Panc1 (cell line): ENCODE results near the gene AMOTL1. TPM values are rescaled to one million over a fixed set of nuclear protein-coding genes. Genes with fewer than 3 reads are reported as not detected.

ENCODE experiments used
- ATAC-seq: fragments of 200-7000 bp; cut with Tn5 transposase; 2 replicates; pipeline ENCODE4 v1.9.1; 2020; ENCODE audit warnings: mild to moderate bottlenecking, moderate library complexity
- BruUV-seq: library from RNA; stranded (reverse); fragments of 400-500 nt; replicated peaks from 2 replicates; lab custom pipeline; 2021; lab: Mats Ljungman, UMichigan
- CTCF ChIA-PET: fragments of 300-600 bp; sonication (Branson Sonifier 250); formaldehyde crosslinking; loops from one replicate; lab custom pipeline; 2022; ENCODE audit warnings: antibody characterized with exemption; lab: Charles Lee
- POLR2A ChIA-PET: fragments of 300-600 bp; sonication (Branson Sonifier 250); formaldehyde crosslinking; loops from one replicate; lab custom pipeline; 2022; ENCODE audit warnings: antibody characterized with exemption; lab: Charles Lee
- DNase-seq: peaks from one replicate; pipeline ENCODE4 v3.0.0-alpha.2; 2010; ENCODE audit warnings: low read depth, low spot score
- H3K27ac ChIP-seq: 2 replicates; pipeline ENCODE4 v1.5.1; 2011; ENCODE audit warnings: mild to moderate bottlenecking, low read length, inconsistent platforms
- H3K27me3 ChIP-seq: fragments of 200-500 bp; sonication (Bioruptor generic); 2 replicates; pipeline ENCODE4 v1.6.0; 2014; ENCODE audit warnings: low read length, inconsistent platforms; ENCODE audit not compliant: control insufficient read depth, insufficient read depth
- H3K36me3 ChIP-seq: fragments of 200-500 bp; sonication (Bioruptor generic); 2 replicates; pipeline ENCODE4 v1.5.1; 2014; ENCODE audit warnings: inconsistent platforms, mild to moderate bottlenecking, low read length, moderate library complexity; ENCODE audit not compliant: control insufficient read depth, insufficient read depth
- H3K4me1 ChIP-seq: 2 replicates; pipeline ENCODE4 v1.5.1; 2011; ENCODE audit warnings: inconsistent platforms, mild to moderate bottlenecking, low read length, moderate library complexity; ENCODE audit not compliant: control insufficient read depth, insufficient read depth
- H3K4me3 ChIP-seq, 2 experiments: 2 replicates each; pipeline ENCODE4 v1.5.1; 2011 to 2012; ENCODE audit warnings: low read depth in 2 of 2, low read length in 2 of 2, mild to moderate bottlenecking in 2 of 2, inconsistent platforms in 1 of 2, moderate library complexity in 1 of 2
- H3K9me3 ChIP-seq: fragments of 200-500 bp; sonication (Bioruptor generic); 2 replicates; pipeline ENCODE4 v1.5.1; 2014; ENCODE audit warnings: low read depth, mild to moderate bottlenecking, inconsistent platforms, low read length, moderate library complexity; ENCODE audit not compliant: control insufficient read depth, insufficient read depth
- CTCF ChIP-seq: fragments of 450-650 bp; IDR thresholded peaks from 2 replicates; pipeline ENCODE4 v1.5.1; 2017; ENCODE audit warnings: mild to moderate bottlenecking
- POLR2AphosphoS5 ChIP-seq: IDR thresholded peaks from 2 replicates; pipeline ENCODE4 v1.6.1; 2012; ENCODE audit warnings: mild to moderate bottlenecking, low read depth, low read length, moderate library complexity
- REST ChIP-seq, 2 experiments: IDR thresholded peaks; 2 replicates each; pipeline ENCODE4 v1.6.1; 2011 to 2012; ENCODE audit warnings: low read depth in 2 of 2, control low read depth in 1 of 2, low read length in 1 of 2, mild to moderate bottlenecking in 1 of 2, moderate library complexity in 1 of 2; ENCODE audit not compliant: insufficient read depth in 1 of 2
- SIN3A ChIP-seq: IDR thresholded peaks from 2 replicates; pipeline ENCODE4 v1.6.1; 2012; ENCODE audit warnings: low read depth, mild to moderate bottlenecking, low read length, moderate library complexity, borderline replicate concordance; ENCODE audit not compliant: insufficient read depth
- TCF7L2 ChIP-seq: IDR thresholded peaks from 2 replicates; pipeline ENCODE4 v1.6.1; 2011; ENCODE audit warnings: mild to moderate bottlenecking, low read depth, low read length, inconsistent platforms
- in situ Hi-C: cut with HindIII; loops from 2 replicates; pipeline ENCODE4 v1.10.0; 2016; ENCODE audit warnings: low sequenced_read_pairs, low pct_unique_long_range_greater_than_20kb
- intact Hi-C: fragments of 100-400 bp; cut with micrococcal nuclease; formaldehyde crosslinking; loops from one replicate; pipeline ENCODE4 v1.10.0; 2022; ENCODE audit not compliant: unreplicated experiment
- total RNA-seq: library from RNA; stranded (reverse); gene quantifications from one replicate; pipeline ENCODE4 v1.2.1, GENCODE V29; 2021; ENCODE audit not compliant: unreplicated experiment

The AMOTL1 gene
- total RNA-seq, 1 experiment from 2014 or later: 16.0 TPM

GRCh38 chr11:94814272-94814976 lies 46.3 kb downstream of the AMOTL1 start:
- BruUV-seq: no TSS peak
- no peaks in the 10 kb centered on the region for H3K4me1 ChIP-seq
- no peak for ATAC-seq
- in situ Hi-C loops: no loop called here
- H3K4me3 ChIP-seq: no peak overlapping the region
- H3K27ac ChIP-seq: no peak overlapping the region
- POLR2A ChIA-PET: no interaction called here
- intact Hi-C loops: no loop called here
- no peak for DNase-seq
- no peaks in the 10 kb centered on the region for H3K27me3 ChIP-seq
- CTCF ChIA-PET: no interaction called here
- no peak for TF ChIP-seq POLR2AphosphoS5
- no peak for TF ChIP-seq CTCF
- TF ChIP-seq SIN3A: no peak
- TF ChIP-seq REST (IDR thresholded peaks at IDR 0.05; ENCODE audit: insufficient read depth in 1 of 2, low read depth in 2 of 2, low read length in 1 of 2): no peak
- no peak for TF ChIP-seq TCF7L2
- H3K9me3 ChIP-seq: peaks cover 24% of the 10 kb centered on the region
- H3K36me3 ChIP-seq: no peaks in the 10 kb centered on the region

- ATAC-seq: no peak
- BruUV-seq: no TSS peak
- peaks cover 24% of the 10 kb centered on the region for H3K9me3 ChIP-seq
- in situ Hi-C loops: no loop called here
- no peak overlapping the region for H3K4me3 ChIP-seq
- ChIA-PET POLR2A (no interaction called here), CTCF (no interaction called here)
- no peaks in the 10 kb centered on the region for H3K4me1 ChIP-seq
- H3K36me3 ChIP-seq: no peaks in the 10 kb centered on the region
- no peak for TF ChIP-seq SIN3A
- no peak for TF ChIP-seq CTCF
- TF ChIP-seq POLR2AphosphoS5: no peak
- no peak for TF ChIP-seq TCF7L2
- no peak for TF ChIP-seq REST (IDR thresholded peaks at IDR 0.05; ENCODE audit: insufficient read depth in 1 of 2, low read depth in 2 of 2, low read length in 1 of 2)
- no peak overlapping the region for H3K27ac ChIP-seq
- no peaks in the 10 kb centered on the region for H3K27me3 ChIP-seq
- DNase-seq: no peak
- intact Hi-C loops: no loop called here
These were observed 47.7 kb downstream of the AMOTL1 start for GRCh38 chr11:94815705-94816344.
